GM23338 (cell line): ENCODE data around the gene DYSF. TPM values are rescaled to one million over a fixed set of nuclear protein-coding genes. Genes with fewer than 3 reads are reported as not detected.

Experiments used
- ATAC-seq: fragments of 200-7000 bp; cut with Tn5 transposase; 3 replicates; pipeline ENCODE4 v1.9.1; 2020
- DNase-seq: peaks from one replicate; pipeline ENCODE4 v3.0.0-alpha.2; 2015; ENCODE audit warnings: low spot score
- H2AFZ ChIP-seq: fragments of 200-600 bp; sonication (generic); 2 replicates; pipeline ENCODE4 v1.8.0; 2016; ENCODE audit warnings: antibody characterized with exemption, mild to moderate bottlenecking, moderate library complexity
- H3F3A ChIP-seq: fragments of 200-600 bp; sonication (generic); replicated peaks from 2 replicates; pipeline ENCODE4 v1.8.0; 2017; ENCODE audit warnings: antibody characterized with exemption, mixed run types, low read depth
- H3K27ac ChIP-seq: fragments of 200-600 bp; sonication (generic); 2 replicates; pipeline ENCODE4 v1.6.1; 2016; ENCODE audit warnings: low read depth
- H3K27me3 ChIP-seq: fragments of 200-600 bp; sonication (generic); 2 replicates; pipeline ENCODE4 v1.8.0; 2016; ENCODE audit warnings: mild to moderate bottlenecking, mixed run types, moderate library complexity; ENCODE audit not compliant: insufficient read depth
- H3K36me3 ChIP-seq: fragments of 200-600 bp; sonication (generic); 2 replicates; pipeline ENCODE4 v1.8.0; 2016; ENCODE audit warnings: mild to moderate bottlenecking; ENCODE audit not compliant: insufficient read depth
- H3K4me1 ChIP-seq: fragments of 200-600 bp; sonication (generic); 2 replicates; pipeline ENCODE4 v1.8.0; 2016; ENCODE audit warnings: mild to moderate bottlenecking, moderate library complexity; ENCODE audit not compliant: insufficient read depth
- H3K4me2 ChIP-seq: fragments of 200-600 bp; sonication (generic); 2 replicates; pipeline ENCODE4 v1.7.1; 2017; ENCODE audit warnings: mixed run types
- H3K4me3 ChIP-seq: fragments of 200-600 bp; sonication (generic); 2 replicates; pipeline ENCODE4 v1.6.1; 2016; ENCODE audit warnings: mixed run types
- H3K79me2 ChIP-seq: fragments of 200-600 bp; sonication (generic); replicated peaks from 2 replicates; pipeline ENCODE4 v1.8.0; 2017; ENCODE audit warnings: mild to moderate bottlenecking; ENCODE audit not compliant: insufficient read depth
- H3K9me2 ChIP-seq: fragments of 200-600 bp; sonication (generic); 2 replicates; pipeline ENCODE4 v1.8.0; 2017; ENCODE audit not compliant: insufficient read depth
- H4K20me1 ChIP-seq: fragments of 200-600 bp; sonication (generic); replicated peaks from 2 replicates; pipeline ENCODE4 v1.8.0; 2017; ENCODE audit warnings: mild to moderate bottlenecking; ENCODE audit not compliant: insufficient read depth
- H3K27ac Mint-ChIP-seq: 2 replicates; pipeline ENCODE4 v1.8.0; 2020; ENCODE audit warnings: inconsistent platforms, mild to moderate bottlenecking, moderate library complexity, mixed read lengths
- H3K27me3 Mint-ChIP-seq: 3 replicates; pipeline ENCODE4 v1.8.0; 2022; ENCODE audit warnings: low read depth, mild to moderate bottlenecking, moderate library complexity, mixed read lengths, inconsistent platforms; ENCODE audit not compliant: insufficient read depth, poor library complexity
- H3K36me3 Mint-ChIP-seq: 3 replicates; pipeline ENCODE4 v1.8.0; 2021; ENCODE audit warnings: low read depth, mild to moderate bottlenecking, inconsistent platforms, moderate library complexity, mixed read lengths
- H3K4me1 Mint-ChIP-seq: 3 replicates; pipeline ENCODE4 v1.8.0; 2020; ENCODE audit warnings: mild to moderate bottlenecking, inconsistent platforms, mixed read lengths
- H3K4me3 Mint-ChIP-seq: 3 replicates; pipeline ENCODE4 v1.8.0; 2021; ENCODE audit warnings: moderate library complexity, mild to moderate bottlenecking, inconsistent platforms, mixed read lengths
- H3K9me3 Mint-ChIP-seq: 3 replicates; pipeline ENCODE4 v1.8.0; 2020; ENCODE audit warnings: moderate library complexity, mild to moderate bottlenecking, inconsistent platforms, mixed read lengths
- CREB1 ChIP-seq: fragments of 250-450 bp; sonication (Bioruptor Pico); IDR thresholded peaks from 2 replicates; pipeline ENCODE4 v1.5.0; 2020; ENCODE audit warnings: low read depth, mild to moderate bottlenecking, moderate library complexity
- EZH2 ChIP-seq: fragments of 200-600 bp; sonication (generic); IDR thresholded peaks from one replicate; pipeline ENCODE4 v1.8.0; 2017; ENCODE audit warnings: antibody characterized with exemption, mild to moderate bottlenecking, low read depth; ENCODE audit not compliant: unreplicated experiment
- EZH2phosphoT487 ChIP-seq: fragments of 200-600 bp; sonication (generic); IDR thresholded peaks from one replicate; pipeline ENCODE4 v1.8.1; 2018; ENCODE audit warnings: antibody characterized with exemption; ENCODE audit not compliant: unreplicated experiment
- JUNB ChIP-seq: IDR thresholded peaks from one replicate; pipeline ENCODE4 v1.6.1; 2016; ENCODE audit warnings: antibody characterized with exemption; ENCODE audit not compliant: unreplicated experiment
- NANOG ChIP-seq: IDR thresholded peaks from 2 replicates; pipeline ENCODE4 v1.6.1; 2016; ENCODE audit warnings: antibody characterized with exemption, borderline replicate concordance
- POLR2AphosphoS5 ChIP-seq: IDR thresholded peaks from 2 replicates; pipeline ENCODE4 v1.6.1; 2016; ENCODE audit warnings: antibody characterized with exemption, low read depth
- STAT1 ChIP-seq: IDR thresholded peaks from one replicate; pipeline ENCODE4 v1.6.1; 2016; ENCODE audit warnings: antibody characterized with exemption; ENCODE audit not compliant: unreplicated experiment
- ZNF114 ChIP-seq: fragments of 250-450 bp; sonication (Bioruptor Pico); IDR thresholded peaks from 2 replicates; pipeline ENCODE4 v1.5.0; 2020; ENCODE audit warnings: mild to moderate bottlenecking, moderate library complexity
- ZNF331 ChIP-seq: fragments of 250-450 bp; sonication (Bioruptor Pico); IDR thresholded peaks from 2 replicates; pipeline ENCODE4 v1.5.0; 2020; ENCODE audit warnings: low read depth, mild to moderate bottlenecking, moderate library complexity
- polyA plus RNA-seq: library from polyadenylated mRNA; unstranded; fragments of >200 nt; fragmentation: Nextera tagmentation; extraction: Ambion mirVana; gene quantifications from 2 replicates; pipeline ENCODE4 v1.2.1, GENCODE V29; 2016
- total RNA-seq: library from RNA; depleted of rRNA; stranded (reverse); fragments of >200 nt; shearing (Covaris generic); gene quantifications from 2 replicates; pipeline ENCODE4 v1.2.3, GENCODE V29; 2014
- TF ChIP-seq, protein P1 (sequence below), 2 experiments: fragments of 200-600 bp in 1 of 2; sonication (generic) in 1 of 2; conservative IDR thresholded peaks; 2 replicates each; pipeline versions ENCODE4 v1.5.1 to v1.6.1; 2016 to 2017; ENCODE audit warnings: antibody characterized with exemption in 2 of 2, low read depth in 2 of 2, mild to moderate bottlenecking in 2 of 2, moderate library complexity in 1 of 2
- TF ChIP-seq, protein P2 (sequence below): IDR thresholded peaks from one replicate; pipeline ENCODE4 v1.6.1; 2018; ENCODE audit warnings: antibody characterized with exemption; ENCODE audit not compliant: unreplicated experiment
- TF ChIP-seq, protein P3 (sequence below): fragments of 250-450 bp; sonication (Bioruptor Pico); IDR thresholded peaks from 2 replicates; pipeline ENCODE4 v1.5.0; 2020; ENCODE audit warnings: mild to moderate bottlenecking, moderate library complexity
- TF ChIP-seq, protein P4 (sequence below): IDR thresholded peaks from 2 replicates; pipeline ENCODE4 v1.6.1; 2016; ENCODE audit warnings: antibody characterized with exemption

DYSF gene
- total and polyA plus RNA-seq, 2 experiments from 2014 or later: 7.3 to 21.3 TPM

DNA sequence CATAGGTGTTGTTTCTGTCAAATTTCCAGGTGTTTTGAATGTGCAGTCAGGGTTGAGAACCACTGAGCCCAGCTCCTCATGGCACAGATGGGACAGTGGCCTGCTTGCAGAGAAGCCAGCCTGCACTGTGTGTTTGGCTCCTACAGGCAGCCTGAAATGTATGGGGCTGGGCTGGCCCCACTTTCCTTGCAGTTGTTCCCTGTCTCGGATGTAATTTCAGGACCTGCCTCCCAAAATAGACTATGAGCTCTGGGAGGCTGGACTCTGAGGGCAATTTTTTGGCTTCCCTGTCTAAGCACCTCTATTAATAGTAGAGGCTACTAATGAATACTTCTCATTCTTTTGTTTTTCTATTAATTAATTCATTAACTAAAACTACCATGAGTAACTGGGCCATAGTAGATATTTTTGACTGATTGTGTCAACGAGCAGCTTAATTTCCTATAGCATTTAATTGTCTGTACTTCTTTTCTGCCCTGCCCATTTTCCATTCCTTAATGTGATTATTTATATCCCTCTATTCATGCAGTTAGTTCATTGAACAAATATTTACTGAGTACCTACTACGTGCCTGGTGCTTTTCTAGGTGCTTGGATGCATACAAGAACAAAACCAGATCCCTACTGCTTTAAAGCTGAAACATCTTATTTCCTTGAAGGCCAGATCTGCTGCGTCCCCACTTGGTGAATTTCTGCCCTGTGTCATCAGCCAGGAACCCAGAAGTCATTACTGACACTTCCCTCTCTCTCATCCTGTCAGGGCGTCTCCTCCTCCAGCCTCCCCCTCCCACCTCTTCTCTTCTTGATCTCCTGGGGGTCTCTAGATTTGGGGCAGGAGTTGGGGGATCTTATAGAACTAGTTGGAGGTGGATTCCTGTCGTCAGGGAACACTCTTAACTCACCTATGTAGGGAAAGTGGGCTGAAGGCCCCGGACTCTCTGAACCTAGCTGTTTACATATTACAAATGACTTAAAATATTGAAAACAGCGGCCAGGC is 16.3 kb downstream of the DYSF start:
- Histone ChIP-seq H2AFZ (no peak overlapping the region), H3K79me2 (no peaks in the 10 kb centered on the region), H3K4me3 (no peak overlapping the region), H4K20me1 (peaks cover 5% of the 10 kb centered on the region), H3F3A (0 out of 2 replicates have a peak, but pooled peaks cover 2% of the 10 kb centered on the region), H3K27ac (no peak overlapping the region), H3K4me2 (no peak overlapping the region), H3K36me3 (no peaks in the 10 kb centered on the region; the same call in 1 of the 2 replicates), H3K4me1 (peaks cover 16% of the 10 kb centered on the region; the same call in 1 of the 2 replicates), H3K27me3 (peaks cover 45% of the 10 kb centered on the region), H3K9me2 (no peaks in the 10 kb centered on the region)
- Mint-ChIP-seq H3K9me3 (no peaks in the 10 kb centered on the region), H3K4me1 (peaks cover 18% of the 10 kb centered on the region), H3K36me3 (no peaks in the 10 kb centered on the region), H3K27ac (no peak overlapping the region), H3K27me3 (peaks cover 18% of the 10 kb centered on the region), H3K4me3 (no peak overlapping the region)
- no peak for DNase-seq
- no peak for ATAC-seq
- TF ChIP-seq ZNF114 (CRISPR knock-in tag): no peak
- TF ChIP-seq, protein P1, sequence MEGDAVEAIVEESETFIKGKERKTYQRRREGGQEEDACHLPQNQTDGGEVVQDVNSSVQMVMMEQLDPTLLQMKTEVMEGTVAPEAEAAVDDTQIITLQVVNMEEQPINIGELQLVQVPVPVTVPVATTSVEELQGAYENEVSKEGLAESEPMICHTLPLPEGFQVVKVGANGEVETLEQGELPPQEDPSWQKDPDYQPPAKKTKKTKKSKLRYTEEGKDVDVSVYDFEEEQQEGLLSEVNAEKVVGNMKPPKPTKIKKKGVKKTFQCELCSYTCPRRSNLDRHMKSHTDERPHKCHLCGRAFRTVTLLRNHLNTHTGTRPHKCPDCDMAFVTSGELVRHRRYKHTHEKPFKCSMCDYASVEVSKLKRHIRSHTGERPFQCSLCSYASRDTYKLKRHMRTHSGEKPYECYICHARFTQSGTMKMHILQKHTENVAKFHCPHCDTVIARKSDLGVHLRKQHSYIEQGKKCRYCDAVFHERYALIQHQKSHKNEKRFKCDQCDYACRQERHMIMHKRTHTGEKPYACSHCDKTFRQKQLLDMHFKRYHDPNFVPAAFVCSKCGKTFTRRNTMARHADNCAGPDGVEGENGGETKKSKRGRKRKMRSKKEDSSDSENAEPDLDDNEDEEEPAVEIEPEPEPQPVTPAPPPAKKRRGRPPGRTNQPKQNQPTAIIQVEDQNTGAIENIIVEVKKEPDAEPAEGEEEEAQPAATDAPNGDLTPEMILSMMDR (conservative IDR thresholded peaks at IDR 0.05; ENCODE audit: low read depth in 2 of 2): no peak
- no peak for TF ChIP-seq ZNF331 (CRISPR knock-in tag)
- TF ChIP-seq, protein P2, sequence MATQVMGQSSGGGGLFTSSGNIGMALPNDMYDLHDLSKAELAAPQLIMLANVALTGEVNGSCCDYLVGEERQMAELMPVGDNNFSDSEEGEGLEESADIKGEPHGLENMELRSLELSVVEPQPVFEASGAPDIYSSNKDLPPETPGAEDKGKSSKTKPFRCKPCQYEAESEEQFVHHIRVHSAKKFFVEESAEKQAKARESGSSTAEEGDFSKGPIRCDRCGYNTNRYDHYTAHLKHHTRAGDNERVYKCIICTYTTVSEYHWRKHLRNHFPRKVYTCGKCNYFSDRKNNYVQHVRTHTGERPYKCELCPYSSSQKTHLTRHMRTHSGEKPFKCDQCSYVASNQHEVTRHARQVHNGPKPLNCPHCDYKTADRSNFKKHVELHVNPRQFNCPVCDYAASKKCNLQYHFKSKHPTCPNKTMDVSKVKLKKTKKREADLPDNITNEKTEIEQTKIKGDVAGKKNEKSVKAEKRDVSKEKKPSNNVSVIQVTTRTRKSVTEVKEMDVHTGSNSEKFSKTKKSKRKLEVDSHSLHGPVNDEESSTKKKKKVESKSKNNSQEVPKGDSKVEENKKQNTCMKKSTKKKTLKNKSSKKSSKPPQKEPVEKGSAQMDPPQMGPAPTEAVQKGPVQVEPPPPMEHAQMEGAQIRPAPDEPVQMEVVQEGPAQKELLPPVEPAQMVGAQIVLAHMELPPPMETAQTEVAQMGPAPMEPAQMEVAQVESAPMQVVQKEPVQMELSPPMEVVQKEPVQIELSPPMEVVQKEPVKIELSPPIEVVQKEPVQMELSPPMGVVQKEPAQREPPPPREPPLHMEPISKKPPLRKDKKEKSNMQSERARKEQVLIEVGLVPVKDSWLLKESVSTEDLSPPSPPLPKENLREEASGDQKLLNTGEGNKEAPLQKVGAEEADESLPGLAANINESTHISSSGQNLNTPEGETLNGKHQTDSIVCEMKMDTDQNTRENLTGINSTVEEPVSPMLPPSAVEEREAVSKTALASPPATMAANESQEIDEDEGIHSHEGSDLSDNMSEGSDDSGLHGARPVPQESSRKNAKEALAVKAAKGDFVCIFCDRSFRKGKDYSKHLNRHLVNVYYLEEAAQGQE: no peak
- TF ChIP-seq EZH2: no peak
- TF ChIP-seq, protein P3, sequence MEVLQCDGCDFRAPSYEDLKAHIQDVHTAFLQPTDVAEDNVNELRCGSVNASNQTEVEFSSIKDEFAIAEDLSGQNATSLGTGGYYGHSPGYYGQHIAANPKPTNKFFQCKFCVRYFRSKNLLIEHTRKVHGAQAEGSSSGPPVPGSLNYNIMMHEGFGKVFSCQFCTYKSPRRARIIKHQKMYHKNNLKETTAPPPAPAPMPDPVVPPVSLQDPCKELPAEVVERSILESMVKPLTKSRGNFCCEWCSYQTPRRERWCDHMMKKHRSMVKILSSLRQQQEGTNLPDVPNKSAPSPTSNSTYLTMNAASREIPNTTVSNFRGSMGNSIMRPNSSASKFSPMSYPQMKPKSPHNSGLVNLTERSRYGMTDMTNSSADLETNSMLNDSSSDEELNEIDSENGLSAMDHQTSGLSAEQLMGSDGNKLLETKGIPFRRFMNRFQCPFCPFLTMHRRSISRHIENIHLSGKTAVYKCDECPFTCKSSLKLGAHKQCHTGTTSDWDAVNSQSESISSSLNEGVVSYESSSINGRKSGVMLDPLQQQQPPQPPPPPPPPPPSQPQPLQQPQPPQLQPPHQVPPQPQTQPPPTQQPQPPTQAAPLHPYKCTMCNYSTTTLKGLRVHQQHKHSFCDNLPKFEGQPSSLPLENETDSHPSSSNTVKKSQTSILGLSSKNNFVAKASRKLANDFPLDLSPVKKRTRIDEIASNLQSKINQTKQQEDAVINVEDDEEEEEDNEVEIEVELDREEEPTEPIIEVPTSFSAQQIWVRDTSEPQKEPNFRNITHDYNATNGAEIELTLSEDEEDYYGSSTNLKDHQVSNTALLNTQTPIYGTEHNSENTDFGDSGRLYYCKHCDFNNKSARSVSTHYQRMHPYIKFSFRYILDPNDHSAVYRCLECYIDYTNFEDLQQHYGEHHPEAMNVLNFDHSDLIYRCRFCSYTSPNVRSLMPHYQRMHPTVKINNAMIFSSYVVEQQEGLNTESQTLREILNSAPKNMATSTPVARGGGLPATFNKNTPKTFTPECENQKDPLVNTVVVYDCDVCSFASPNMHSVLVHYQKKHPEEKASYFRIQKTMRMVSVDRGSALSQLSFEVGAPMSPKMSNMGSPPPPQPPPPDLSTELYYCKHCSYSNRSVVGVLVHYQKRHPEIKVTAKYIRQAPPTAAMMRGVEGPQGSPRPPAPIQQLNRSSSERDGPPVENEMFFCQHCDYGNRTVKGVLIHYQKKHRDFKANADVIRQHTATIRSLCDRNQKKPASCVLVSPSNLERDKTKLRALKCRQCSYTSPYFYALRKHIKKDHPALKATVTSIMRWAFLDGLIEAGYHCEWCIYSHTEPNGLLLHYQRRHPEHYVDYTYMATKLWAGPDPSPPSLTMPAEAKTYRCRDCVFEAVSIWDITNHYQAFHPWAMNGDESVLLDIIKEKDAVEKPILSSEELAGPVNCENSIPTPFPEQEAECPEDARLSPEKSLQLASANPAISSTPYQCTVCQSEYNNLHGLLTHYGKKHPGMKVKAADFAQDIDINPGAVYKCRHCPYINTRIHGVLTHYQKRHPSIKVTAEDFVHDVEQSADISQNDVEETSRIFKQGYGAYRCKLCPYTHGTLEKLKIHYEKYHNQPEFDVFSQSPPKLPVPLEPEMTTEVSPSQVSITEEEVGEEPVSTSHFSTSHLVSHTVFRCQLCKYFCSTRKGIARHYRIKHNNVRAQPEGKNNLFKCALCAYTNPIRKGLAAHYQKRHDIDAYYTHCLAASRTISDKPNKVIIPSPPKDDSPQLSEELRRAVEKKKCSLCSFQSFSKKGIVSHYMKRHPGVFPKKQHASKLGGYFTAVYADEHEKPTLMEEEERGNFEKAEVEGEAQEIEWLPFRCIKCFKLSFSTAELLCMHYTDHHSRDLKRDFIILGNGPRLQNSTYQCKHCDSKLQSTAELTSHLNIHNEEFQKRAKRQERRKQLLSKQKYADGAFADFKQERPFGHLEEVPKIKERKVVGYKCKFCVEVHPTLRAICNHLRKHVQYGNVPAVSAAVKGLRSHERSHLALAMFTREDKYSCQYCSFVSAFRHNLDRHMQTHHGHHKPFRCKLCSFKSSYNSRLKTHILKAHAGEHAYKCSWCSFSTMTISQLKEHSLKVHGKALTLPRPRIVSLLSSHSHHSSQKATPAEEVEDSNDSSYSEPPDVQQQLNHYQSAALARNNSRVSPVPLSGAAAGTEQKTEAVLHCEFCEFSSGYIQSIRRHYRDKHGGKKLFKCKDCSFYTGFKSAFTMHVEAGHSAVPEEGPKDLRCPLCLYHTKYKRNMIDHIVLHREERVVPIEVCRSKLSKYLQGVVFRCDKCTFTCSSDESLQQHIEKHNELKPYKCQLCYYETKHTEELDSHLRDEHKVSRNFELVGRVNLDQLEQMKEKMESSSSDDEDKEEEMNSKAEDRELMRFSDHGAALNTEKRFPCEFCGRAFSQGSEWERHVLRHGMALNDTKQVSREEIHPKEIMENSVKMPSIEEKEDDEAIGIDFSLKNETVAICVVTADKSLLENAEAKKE: no peak
- TF ChIP-seq, protein P4, sequence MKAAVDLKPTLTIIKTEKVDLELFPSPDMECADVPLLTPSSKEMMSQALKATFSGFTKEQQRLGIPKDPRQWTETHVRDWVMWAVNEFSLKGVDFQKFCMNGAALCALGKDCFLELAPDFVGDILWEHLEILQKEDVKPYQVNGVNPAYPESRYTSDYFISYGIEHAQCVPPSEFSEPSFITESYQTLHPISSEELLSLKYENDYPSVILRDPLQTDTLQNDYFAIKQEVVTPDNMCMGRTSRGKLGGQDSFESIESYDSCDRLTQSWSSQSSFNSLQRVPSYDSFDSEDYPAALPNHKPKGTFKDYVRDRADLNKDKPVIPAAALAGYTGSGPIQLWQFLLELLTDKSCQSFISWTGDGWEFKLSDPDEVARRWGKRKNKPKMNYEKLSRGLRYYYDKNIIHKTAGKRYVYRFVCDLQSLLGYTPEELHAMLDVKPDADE: no peak
- no peak for TF ChIP-seq EZH2phosphoT487
- no peak for TF ChIP-seq CREB1
- TF ChIP-seq JUNB: no peak
- no peak for TF ChIP-seq POLR2AphosphoS5
- TF ChIP-seq STAT1: no peak
- no peak for TF ChIP-seq NANOG
